Natural killer cell (primary cell): Measurements from ENCODE around the gene TSTD1. TPM values are rescaled to one million over a fixed set of nuclear protein-coding genes. Genes with fewer than 3 reads are reported as not detected.

Experiments
- ATAC-seq, 3 donors: fragments of 150-1000 bp in 2 of 3; fragments of 200-7000 bp in 1 of 3; cut with Tn5 transposase; 1 replicate in 1 of 3; 2 replicates in 2 of 3; pipeline ENCODE4 v1.10.0; 2021; ENCODE audit warnings: mild to moderate bottlenecking in 2 of 3, moderate library complexity in 2 of 3
- DNase-seq, 2 donors: peaks; one replicate each; pipeline versions ENCODE4 v3.0.0 to v3.0.0-alpha.2; 2013 to 2021; ENCODE audit warnings: mixed read lengths in 1 of 2
- H3K27ac ChIP-seq: one replicate; pipeline ENCODE4 v1.5.1; 2013; ENCODE audit warnings: mild to moderate bottlenecking, low read length
- H3K27me3 ChIP-seq: one replicate; pipeline ENCODE4 v1.6.1; 2013; ENCODE audit warnings: low read length; ENCODE audit not compliant: control insufficient read depth, insufficient read depth
- H3K36me3 ChIP-seq: one replicate; pipeline ENCODE4 v1.6.1; 2013; ENCODE audit warnings: low read length; ENCODE audit not compliant: control insufficient read depth, insufficient read depth
- H3K4me1 ChIP-seq: one replicate; pipeline ENCODE4 v1.6.1; 2013; ENCODE audit warnings: low read length; ENCODE audit not compliant: control insufficient read depth, insufficient read depth
- H3K4me3 ChIP-seq: one replicate; pipeline ENCODE4 v1.5.1; 2013; ENCODE audit warnings: low read length
- H3K9me3 ChIP-seq: one replicate; pipeline ENCODE4 v1.6.1; 2013; ENCODE audit warnings: low read length; ENCODE audit not compliant: control insufficient read depth, insufficient read depth
- H3K27ac Mint-ChIP-seq, 2 donors: one replicate each; pipeline ENCODE4 v1.8.0; 2022; ENCODE audit warnings: mild to moderate bottlenecking in 2 of 2, mixed read lengths in 2 of 2, moderate library complexity in 1 of 2
- H3K27me3 Mint-ChIP-seq, 2 donors: one replicate each; pipeline ENCODE4 v1.8.0; 2022; ENCODE audit warnings: low read depth in 2 of 2, mixed read lengths in 2 of 2
- H3K36me3 Mint-ChIP-seq: one replicate; pipeline ENCODE4 v1.8.0; 2022; ENCODE audit warnings: mixed read lengths
- H3K4me1 Mint-ChIP-seq, 2 donors: one replicate each; pipeline ENCODE4 v1.8.0; 2022; ENCODE audit warnings: mixed read lengths in 2 of 2
- H3K4me3 Mint-ChIP-seq: one replicate; pipeline ENCODE4 v1.8.0; 2022; ENCODE audit warnings: mild to moderate bottlenecking, moderate library complexity, mixed read lengths
- H3K9me3 Mint-ChIP-seq, 2 donors: one replicate each; pipeline ENCODE4 v1.8.0; 2022; ENCODE audit warnings: mixed read lengths in 2 of 2
- WGBS: methylation state at CpG from one replicate; pipeline ENCODE4 v1.1.7; 2013; ENCODE audit warnings: missing lambda C conversion rate; ENCODE audit not compliant: insufficient coverage; 5-methylcytosine and 5-hydroxymethylcytosine counted together
- intact Hi-C: fragments of 100-400 bp; cut with micrococcal nuclease; formaldehyde crosslinking; loops from one replicate; pipeline ENCODE4 v1.14.2; 2022
- total RNA-seq, 4 donors: library from RNA; stranded (reverse); fragments of 120-200 nt in 1 of 4; gene quantifications; one replicate each; pipeline versions ENCODE4 v1.2.3 to v1.2.4, GENCODE V29; 2013 to 2022
- TF ChIP-seq, protein P1 (sequence below): fragments of 200-600 bp; IDR thresholded peaks from one replicate; pipeline ENCODE4 v1.8.0; 2022; ENCODE audit warnings: antibody characterized with exemption

Gene TSTD1
- total RNA-seq, 3 donors from 2014 or later (not counting 1 experiment from before 2014, with no cell fraction given), result 31.8 to 36.3 (median 34.3) TPM

DNA sequence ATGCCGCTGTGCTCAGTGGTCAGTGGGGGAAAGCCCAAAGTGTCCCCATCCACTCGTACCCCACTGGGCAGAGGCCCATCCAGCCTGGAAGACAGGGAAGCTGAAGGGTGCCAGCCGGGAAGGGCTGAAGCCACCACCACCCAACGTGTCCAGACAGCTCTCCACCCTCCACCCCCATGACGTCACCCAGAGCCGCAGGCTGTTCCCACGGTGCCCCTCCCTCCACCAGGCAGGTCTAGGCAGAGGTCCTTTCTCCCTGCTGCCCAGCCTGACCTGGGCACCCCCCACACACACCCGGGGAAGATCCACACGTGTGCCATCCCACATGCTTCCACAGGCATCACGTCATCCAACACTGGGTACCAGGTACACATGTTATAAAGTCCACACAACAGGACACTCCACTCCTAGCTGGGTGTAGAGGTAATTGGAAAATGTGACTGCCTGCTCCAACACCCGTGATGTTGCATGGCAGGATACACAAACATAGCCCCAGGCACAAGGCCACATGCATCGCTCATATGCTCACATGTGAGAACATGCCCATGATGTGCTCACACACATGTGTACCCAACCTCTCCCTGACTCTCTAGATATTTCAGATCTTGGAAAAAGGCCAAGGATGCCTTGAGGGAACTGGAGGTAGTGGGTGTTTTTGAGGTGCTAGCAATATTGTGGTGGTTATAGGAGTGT lies 36.1 kb upstream of the TSTD1 start:
- Mint-ChIP-seq H3K27me3 (no peaks in the 10 kb centered on the region), H3K27ac (peak overlapping the region in 1 of 2 donors; percentile 48), H3K36me3 (no peaks in the 10 kb centered on the region), H3K9me3 (no peaks in the 10 kb centered on the region), H3K4me3 (no peak overlapping the region), H3K4me1 (peaks cover 24 to 40% of the 10 kb centered on the region in 2 donors)
- 89% methylated on average over 12 of the region's 12 CpGs for WGBS
- no peak overlapping the region for H3K4me3 ChIP-seq
- peaks cover 27% of the 10 kb centered on the region for H3K4me1 ChIP-seq
- ATAC-seq, result no peak
- intact Hi-C loops, result loop anchor here (10.0 kb wide), 1 partner anchor 1250 kb away; the partner anchor contains the start of gene SLAMF8
- H3K27ac ChIP-seq, result no peak overlapping the region
- no peaks in the 10 kb centered on the region for H3K36me3 ChIP-seq
- TF ChIP-seq, protein P1, sequence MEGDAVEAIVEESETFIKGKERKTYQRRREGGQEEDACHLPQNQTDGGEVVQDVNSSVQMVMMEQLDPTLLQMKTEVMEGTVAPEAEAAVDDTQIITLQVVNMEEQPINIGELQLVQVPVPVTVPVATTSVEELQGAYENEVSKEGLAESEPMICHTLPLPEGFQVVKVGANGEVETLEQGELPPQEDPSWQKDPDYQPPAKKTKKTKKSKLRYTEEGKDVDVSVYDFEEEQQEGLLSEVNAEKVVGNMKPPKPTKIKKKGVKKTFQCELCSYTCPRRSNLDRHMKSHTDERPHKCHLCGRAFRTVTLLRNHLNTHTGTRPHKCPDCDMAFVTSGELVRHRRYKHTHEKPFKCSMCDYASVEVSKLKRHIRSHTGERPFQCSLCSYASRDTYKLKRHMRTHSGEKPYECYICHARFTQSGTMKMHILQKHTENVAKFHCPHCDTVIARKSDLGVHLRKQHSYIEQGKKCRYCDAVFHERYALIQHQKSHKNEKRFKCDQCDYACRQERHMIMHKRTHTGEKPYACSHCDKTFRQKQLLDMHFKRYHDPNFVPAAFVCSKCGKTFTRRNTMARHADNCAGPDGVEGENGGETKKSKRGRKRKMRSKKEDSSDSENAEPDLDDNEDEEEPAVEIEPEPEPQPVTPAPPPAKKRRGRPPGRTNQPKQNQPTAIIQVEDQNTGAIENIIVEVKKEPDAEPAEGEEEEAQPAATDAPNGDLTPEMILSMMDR, result no peak
- no peaks in the 10 kb centered on the region for H3K9me3 ChIP-seq
- no peak for DNase-seq
- H3K27me3 ChIP-seq, result no peaks in the 10 kb centered on the region

DNA sequence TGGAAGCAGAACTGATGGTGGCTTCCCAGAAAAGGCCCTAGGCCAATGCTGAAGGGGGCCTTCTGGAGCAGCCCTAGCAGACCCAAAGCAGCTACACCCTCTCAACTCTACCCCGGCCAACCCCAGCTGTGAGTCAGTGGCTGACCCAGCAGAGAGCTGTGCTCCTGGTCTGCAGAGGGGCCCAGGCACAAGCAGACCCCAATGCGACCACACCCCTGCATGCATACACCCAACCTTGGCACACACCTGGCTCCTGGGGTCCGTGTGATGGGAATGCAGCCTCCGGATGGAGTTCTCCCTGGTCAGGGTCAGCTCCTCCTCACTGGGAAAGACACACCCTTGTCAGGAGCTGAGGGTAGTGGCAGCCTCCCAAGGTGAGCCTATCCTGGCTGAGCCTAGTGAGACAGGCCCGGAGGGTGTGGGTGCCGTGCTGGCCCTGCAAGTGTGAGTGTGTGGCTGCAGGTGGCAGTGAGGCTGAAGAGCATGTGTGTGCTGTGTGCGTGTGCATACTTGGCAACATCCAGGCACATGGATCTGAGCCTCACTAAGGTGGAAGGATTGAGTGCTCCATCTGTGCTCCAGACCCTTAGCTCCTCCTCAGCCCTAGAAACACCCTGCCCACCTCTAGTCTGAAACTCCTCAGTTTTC lies 34.8 kb upstream of the TSTD1 start:
- intact Hi-C loops, result loop anchor here (10.0 kb wide), 1 partner anchor 1249 kb away; the partner anchor contains the start of gene SLAMF8

DNA sequence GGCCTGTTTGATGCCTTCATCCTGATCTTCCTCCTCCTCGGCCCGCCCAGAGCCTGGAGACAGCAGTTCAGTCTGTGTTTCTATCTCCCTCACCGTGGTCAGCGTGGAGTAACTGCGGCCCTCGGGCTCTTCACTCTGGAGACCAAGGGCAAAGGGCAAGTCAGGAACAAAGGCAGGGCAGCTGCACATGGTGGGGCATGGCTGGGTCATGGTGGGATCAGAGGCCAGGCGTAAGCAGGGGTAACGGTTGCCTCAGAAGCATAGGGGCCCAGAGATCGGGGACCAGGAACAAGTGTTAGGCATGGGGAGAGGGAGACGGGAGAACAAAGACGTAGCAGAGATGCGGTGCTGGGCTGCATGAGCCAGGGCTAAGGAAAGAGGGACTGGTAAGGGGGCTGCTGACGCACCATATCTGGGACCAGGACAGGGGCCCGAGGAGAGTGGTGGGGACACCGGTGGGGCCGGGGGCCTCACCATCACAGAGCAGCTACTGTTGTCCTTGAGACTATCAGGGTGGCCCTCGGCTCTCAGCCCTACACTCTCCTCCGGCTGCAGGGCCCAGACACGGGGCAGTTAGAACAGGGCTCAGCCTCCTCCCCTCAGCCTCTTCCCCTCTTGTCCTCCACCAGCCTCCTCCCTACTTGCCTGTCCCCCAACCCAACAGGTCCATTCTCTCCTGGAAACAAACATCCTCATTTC lies 34.1 kb upstream of the TSTD1 start:
- no peaks in the 10 kb centered on the region for H3K27me3 Mint-ChIP-seq
- no peaks in the 10 kb centered on the region for H3K9me3 ChIP-seq
- H3K4me3 ChIP-seq, result no peak overlapping the region
- H3K27me3 ChIP-seq, result no peaks in the 10 kb centered on the region
- peak overlapping the region; percentile 89 for H3K27ac Mint-ChIP-seq
- no peaks in the 10 kb centered on the region for H3K9me3 Mint-ChIP-seq
- TF ChIP-seq, protein P1, result no peak
- H3K4me1 ChIP-seq, result peaks cover 31% of the 10 kb centered on the region
- peaks cover 36 to 59% of the 10 kb centered on the region in 2 donors for H3K4me1 Mint-ChIP-seq
- ATAC-seq (no peak), DNase-seq (no peak)
- no peaks in the 10 kb centered on the region for H3K36me3 Mint-ChIP-seq
- 97% methylated on average over 19 of the region's 19 CpGs for WGBS
- peaks cover under 1% of the 10 kb centered on the region for H3K36me3 ChIP-seq
- no peak overlapping the region for H3K4me3 Mint-ChIP-seq
- intact Hi-C loops, result loop anchor here (10.0 kb wide), 1 partner anchor 1248 kb away; the partner anchor contains the start of gene SLAMF8
- H3K27ac ChIP-seq, result no peak overlapping the region

More for the DNA sequence above, 34.8 kb upstream of the TSTD1 start:
- Mint-ChIP-seq H3K4me3 (no peak overlapping the region), H3K36me3 (no peaks in the 10 kb centered on the region), H3K27me3 (no peaks in the 10 kb centered on the region), H3K4me1 (peaks cover 29 to 52% of the 10 kb centered on the region in 2 donors), H3K9me3 (no peaks in the 10 kb centered on the region), H3K27ac (peak overlapping the region in 1 of 2 donors; percentile 48)
- TF ChIP-seq, protein P1, result no peak
- WGBS, result 87% methylated on average over 7 of the region's 7 CpGs
- DNase-seq (no peak), ATAC-seq (no peak)
- H3K27ac ChIP-seq, result no peak overlapping the region
- peaks cover 27% of the 10 kb centered on the region for H3K4me1 ChIP-seq
- H3K36me3 ChIP-seq, result no peaks in the 10 kb centered on the region
- H3K27me3 ChIP-seq, result no peaks in the 10 kb centered on the region
- no peaks in the 10 kb centered on the region for H3K9me3 ChIP-seq
- no peak overlapping the region for H3K4me3 ChIP-seq
